PC-3 (cell line): Measurements from ENCODE around the gene NFKB1.

Experiments used
- EZH2 ChIP-seq: fragments of 300-600 bp; sonication (generic); IDR thresholded peaks from one replicate; pipeline ENCODE4 v1.6.1; 2017; ENCODE audit warnings: antibody characterized with exemption, mild to moderate bottlenecking, low read length; ENCODE audit not compliant: unreplicated experiment
- EZH2phosphoT487 ChIP-seq: fragments of 300-600 bp; sonication (generic); IDR thresholded peaks from 2 replicates; pipeline ENCODE4 v1.6.1; 2018; ENCODE audit warnings: mild to moderate bottlenecking, antibody characterized with exemption, low read length, borderline replicate concordance
- TF ChIP-seq, protein P1 (sequence below): fragments of 300-600 bp; sonication (generic); conservative IDR thresholded peaks from 2 replicates; pipeline ENCODE4 v1.5.1; 2017; ENCODE audit warnings: antibody characterized with exemption, low read depth, mild to moderate bottlenecking, low read length

DNA sequence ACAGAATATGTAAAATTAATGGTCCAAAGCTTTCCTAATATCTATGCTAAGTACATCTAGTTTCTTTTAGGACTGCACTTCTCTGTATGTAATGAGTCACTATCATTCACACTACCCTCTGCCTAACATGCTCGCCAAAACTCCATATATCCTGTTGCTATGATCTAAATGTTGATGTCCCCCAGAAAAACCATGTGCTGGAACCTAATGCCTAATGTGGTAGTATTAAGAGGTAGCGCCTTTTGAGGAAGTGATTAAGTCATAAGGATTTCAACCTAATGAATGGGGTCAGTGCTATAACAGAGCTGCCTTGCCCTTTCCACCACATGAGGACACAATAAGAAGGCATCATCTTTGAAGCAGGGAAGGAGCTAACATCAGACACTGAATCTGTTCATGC is 34.9 kb upstream of the NFKB1 start:
- TF ChIP-seq, protein P1, sequence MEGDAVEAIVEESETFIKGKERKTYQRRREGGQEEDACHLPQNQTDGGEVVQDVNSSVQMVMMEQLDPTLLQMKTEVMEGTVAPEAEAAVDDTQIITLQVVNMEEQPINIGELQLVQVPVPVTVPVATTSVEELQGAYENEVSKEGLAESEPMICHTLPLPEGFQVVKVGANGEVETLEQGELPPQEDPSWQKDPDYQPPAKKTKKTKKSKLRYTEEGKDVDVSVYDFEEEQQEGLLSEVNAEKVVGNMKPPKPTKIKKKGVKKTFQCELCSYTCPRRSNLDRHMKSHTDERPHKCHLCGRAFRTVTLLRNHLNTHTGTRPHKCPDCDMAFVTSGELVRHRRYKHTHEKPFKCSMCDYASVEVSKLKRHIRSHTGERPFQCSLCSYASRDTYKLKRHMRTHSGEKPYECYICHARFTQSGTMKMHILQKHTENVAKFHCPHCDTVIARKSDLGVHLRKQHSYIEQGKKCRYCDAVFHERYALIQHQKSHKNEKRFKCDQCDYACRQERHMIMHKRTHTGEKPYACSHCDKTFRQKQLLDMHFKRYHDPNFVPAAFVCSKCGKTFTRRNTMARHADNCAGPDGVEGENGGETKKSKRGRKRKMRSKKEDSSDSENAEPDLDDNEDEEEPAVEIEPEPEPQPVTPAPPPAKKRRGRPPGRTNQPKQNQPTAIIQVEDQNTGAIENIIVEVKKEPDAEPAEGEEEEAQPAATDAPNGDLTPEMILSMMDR: no peak
- TF ChIP-seq EZH2: no peak
- no peak for TF ChIP-seq EZH2phosphoT487
